HG02759 (cell line): Measurements from ENCODE around the gene PYCR2.
"Not testable (repeated sequence)": the region's sequence is repeated elsewhere in the genome, so short reads cannot be mapped to it uniquely, and the experiment has no call there.

Experiments
- ATAC-seq: cut with Tn5 transposase; IDR thresholded peaks from one replicate; pipeline ENCODE4 v1.9.1; 2021; ENCODE audit warnings: mild to moderate bottlenecking, moderate library complexity; ENCODE audit not compliant: unreplicated experiment

The PYCR2 gene

DNA sequence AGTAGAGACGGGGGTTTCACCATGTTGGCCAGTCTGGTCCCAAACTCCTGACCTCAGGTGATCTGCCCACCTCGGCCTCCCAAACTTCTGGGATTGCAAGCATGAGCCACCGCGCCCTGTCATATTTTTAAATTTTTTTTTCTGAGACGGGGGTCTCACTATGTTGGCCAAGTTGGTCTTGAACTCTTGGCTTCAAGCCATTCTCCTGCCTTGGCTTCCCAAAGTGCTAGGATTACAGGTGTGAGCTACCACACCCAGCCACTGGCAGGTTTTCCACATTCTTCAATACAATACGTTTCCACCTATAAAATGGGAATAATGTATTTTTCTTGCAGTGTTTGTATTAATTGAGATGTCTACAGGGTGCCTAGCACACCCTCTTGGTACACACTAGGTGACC, 31.7 kb downstream of the PYCR2 start:
- ATAC-seq = no peak

GRCh38 chr1:225891229-225891972, 32.6 kb downstream of the PYCR2 start:
- no peak for ATAC-seq

DNA sequence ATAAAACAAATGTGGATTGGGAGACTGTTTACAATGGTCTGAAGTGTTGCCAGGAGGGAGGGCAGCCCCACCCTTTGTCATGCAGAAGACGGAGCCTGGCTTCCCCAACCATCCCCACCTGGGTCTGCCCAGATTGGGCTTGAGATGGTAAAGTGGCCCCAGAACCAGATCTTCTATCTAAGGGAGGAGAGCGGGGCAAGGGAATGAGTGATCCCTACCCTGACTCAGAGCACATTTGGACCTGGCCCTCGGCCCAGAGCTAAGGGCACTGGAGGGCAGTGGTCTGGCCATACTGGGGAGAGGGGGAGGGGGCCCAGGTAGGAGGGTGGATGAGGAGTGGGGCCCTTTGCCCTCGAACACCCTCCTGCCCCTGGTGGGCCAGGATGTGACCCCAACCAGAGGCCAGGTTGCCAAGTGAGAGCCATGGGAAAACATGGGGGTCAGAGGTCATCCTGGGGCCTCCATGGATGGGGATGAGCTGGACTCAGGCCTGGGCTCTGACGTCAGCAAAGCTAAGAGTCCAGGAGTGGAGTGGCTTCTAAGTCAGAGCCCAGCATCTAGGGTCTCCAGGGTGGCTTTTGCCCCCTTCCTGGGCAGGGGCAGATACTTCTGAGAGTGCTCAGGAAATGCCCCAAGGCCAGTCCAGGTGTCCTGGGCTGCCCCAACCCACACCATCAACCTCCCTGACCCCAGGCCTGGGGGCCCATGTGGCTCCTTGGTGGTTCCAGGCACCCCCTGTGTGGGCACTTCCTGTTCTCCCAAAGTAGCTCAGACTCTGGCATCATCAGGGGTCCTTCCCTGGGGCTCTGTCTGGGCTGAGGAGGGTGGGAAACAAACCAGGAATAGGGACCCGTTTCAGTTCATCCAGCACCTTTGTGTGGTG, 33.5 kb downstream of the PYCR2 start:
- no peak for ATAC-seq

GRCh38 chr1:225889743-225890142, 34.3 kb downstream of the PYCR2 start:
- no peak for ATAC-seq

DNA sequence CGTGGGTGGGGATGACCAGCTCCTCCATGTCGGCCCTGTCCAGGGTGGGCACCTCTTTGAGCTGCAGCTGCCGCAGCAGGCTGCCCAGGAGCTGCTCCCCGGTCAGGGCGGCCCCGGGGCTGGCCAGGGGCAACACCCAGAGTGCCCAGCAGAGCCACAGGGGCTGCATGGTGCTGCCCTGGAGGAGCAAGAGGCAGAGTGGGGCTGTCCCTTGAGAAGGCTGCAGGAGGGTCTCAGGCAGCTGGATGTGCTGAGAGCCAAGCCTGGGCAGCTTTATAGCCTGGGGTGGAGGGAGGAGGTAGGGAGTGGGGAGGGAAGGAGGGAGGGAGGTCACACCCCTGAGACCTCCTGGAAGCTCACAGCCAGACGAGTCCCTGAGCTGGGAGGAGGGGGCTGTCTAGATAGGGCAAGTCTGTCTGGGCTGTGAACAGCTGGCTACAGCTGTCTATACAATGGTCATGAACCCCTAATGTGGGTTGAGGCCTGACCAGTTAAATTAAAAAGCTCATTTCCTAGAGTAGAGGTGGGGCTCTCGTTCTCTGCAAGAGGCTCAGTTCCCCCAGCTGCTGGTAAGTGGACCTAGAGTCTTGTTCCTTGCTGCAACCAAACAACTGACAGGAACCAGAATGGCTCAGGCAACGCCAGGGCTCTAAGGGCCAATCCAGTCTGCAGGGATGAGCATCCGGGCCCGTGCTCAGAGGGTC, 35.0 kb downstream of the PYCR2 start, which contains the start of gene LEFTY1:
TSS of gene LEFTY1 (minus strand) at position 249 of the 704 bp plus-strand sequence. CDS start at position 169, 80 bp downstream.
- no peak for ATAC-seq

DNA sequence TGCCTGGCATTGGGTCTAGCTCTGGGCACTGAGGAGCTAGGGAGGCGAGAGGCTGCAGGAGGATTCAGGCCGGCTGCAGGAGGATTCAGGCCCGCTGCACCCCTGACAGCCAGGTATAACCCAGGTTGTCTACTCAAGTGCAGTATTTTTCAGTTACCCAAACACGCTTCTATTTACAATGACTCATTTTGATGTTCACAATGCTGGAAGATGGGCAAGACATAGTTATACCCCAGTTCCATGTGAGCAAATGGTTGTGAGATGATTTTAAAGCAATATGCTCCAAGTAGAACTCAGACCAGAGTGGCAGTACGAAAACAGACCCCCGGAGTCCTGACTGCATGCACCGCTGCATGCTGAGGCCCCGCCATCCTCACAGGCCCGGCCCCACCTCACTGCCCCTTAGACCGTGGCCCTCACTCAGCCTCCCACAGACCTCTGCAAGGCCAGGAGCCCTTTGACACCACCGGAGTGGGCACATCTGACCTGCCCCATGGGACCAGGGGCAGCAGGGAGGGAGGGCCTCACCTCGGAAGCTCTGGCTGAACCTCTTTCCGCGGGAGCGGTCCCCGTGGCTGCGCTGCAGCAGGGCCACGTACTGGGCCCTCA, 35.7 kb downstream of the PYCR2 start:
- ATAC-seq = no peak

- ATAC-seq = not testable (repeated sequence)
Observed at GRCh38 chr1:225887554-225888288, 36.3 kb downstream of the PYCR2 start.

- ATAC-seq = no peak
Observed at GRCh38 chr1:225887030-225887314, 37.1 kb downstream of the PYCR2 start.

GRCh38 chr1:225886159-225887029, 37.7 kb downstream of the PYCR2 start:
- no peak for ATAC-seq

- ATAC-seq = no peak
Observed at GRCh38 chr1:225885336-225885735, 38.7 kb downstream of the PYCR2 start.

GRCh38 chr1:225883616-225884265, 40.3 kb downstream of the PYCR2 start:
- no peak for ATAC-seq

- peak; percentile 34 for ATAC-seq
Observed at GRCh38 chr1:225882694-225883615, 41.1 kb downstream of the PYCR2 start.

DNA sequence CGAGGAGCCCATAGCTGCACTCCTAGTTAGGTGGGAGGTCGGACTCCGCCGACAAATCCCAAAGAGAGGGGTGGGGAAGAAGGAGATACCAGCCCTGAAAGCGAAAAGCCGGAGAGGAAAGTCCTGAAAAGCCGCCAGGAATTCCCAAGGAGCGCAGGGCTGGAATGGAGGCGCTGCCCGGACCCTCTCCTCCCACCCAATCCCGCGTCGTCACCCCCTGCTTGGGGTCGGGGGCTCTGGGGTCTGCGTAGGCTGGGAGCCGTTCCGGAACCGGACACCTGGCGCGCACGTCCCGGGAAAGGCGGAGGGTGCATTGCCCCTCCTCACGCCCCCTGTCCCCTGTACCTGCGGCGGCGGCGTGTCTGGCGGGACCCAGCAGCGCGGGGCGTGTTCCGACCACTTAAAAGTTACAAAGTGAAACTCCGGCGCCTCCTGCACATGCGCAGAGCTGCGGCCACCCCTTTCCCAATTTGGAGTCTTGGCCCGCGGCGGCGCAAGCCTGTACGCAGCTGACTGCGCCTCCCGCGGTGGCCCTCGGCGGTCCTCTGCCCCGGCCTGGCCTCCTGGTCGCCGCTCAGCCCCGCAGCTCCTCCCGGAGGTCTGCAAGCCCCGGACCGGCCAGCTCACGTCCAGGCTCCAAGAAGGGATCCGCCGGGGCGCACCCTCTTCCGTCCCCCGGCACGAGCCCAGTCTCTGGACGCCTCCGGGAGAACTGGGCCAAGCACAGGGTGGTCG, 41.9 kb downstream of the PYCR2 start, which contains the start of gene TMEM63A:
TSS of gene TMEM63A (minus strand) at position 422 of the 735 bp plus-strand sequence. CDS start 4,800 bp downstream, outside the sequence.
- ATAC-seq = peak; percentile 68

DNA sequence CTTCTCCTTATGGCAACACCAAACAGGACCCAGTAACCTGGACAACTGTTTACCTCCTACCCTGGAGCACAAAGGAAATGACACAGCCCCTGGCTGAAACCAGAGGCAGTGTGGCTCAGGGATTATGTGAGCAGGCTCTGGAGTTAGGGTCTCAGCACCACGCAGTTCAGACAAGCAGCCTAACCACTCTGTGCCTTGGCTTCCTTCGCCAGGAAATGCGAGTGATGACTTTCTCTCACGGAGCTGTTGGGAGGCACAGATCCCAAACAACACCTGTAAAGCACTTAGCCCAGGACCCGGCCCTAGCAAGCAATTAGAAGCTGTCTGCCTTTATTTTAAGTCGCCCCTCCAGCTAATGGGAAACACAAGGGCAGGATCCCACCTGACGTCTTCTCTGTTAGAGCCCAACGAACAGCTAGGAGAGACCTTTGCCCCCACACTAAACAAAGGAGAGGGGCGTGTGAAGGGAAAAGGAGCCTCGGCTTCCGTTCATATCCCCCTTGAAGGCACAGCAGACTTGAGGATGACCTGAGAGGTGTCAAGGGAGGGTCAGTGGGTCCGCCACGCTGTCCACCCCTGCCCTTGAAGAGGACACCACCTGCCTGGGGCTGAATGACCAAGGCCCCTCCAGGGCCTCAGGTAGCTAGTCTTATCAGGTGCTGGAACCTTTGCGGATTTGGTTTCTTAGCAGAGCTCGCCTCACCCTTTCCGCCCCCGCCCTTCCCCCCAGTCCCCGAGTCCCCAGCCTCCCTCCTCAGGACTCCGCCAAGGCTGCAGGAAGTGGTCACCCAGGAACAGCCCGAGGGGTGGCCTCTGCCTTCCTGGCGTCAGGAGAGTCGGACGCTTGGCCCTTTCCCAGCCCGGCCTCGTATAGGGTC, 42.7 kb downstream of the PYCR2 start:
- peak; percentile 10 for ATAC-seq

- no peak for ATAC-seq
Observed at GRCh38 chr1:225880636-225881035, 43.4 kb downstream of the PYCR2 start.

GRCh38 chr1:225880222-225880588, 43.8 kb downstream of the PYCR2 start:
- ATAC-seq = no peak
